PC-3 (cell line): ENCODE results near the gene SPSB4. TPM values are rescaled to one million over a fixed set of nuclear protein-coding genes. Genes with fewer than 3 reads are reported as not detected.

Experiments
- ATAC-seq: fragments of 200-7000 bp; cut with Tn5 transposase; 2 replicates; pipeline ENCODE4 v1.9.1; 2020; ENCODE audit warnings: mild to moderate bottlenecking, moderate library complexity
- BruUV-seq: library from RNA; stranded (reverse); fragments of 400-500 nt; replicated peaks from 2 replicates; lab custom pipeline; 2021; lab: Mats Ljungman, UMichigan
- CTCF ChIA-PET: fragments of 300-600 bp; sonication (Branson Sonifier 250); formaldehyde crosslinking; loops from one replicate; lab custom pipeline; 2022; ENCODE audit warnings: antibody characterized with exemption; lab: Charles Lee
- POLR2A ChIA-PET: fragments of 300-600 bp; sonication (Branson Sonifier 250); formaldehyde crosslinking; loops from one replicate; lab custom pipeline; 2022; ENCODE audit warnings: antibody characterized with exemption; ENCODE audit not compliant: unreplicated experiment; lab: Charles Lee
- DNase-seq: peaks from one replicate; pipeline ENCODE4 v3.0.0-alpha.2; 2015
- H2AFZ ChIP-seq: fragments of 300-600 bp; sonication (generic); 2 replicates; pipeline ENCODE4 v1.6.0; 2016; ENCODE audit warnings: antibody characterized with exemption, low read length
- H3F3A ChIP-seq: fragments of 300-600 bp; sonication (generic); one replicate; pipeline ENCODE4 v1.6.0; 2017; ENCODE audit warnings: antibody characterized with exemption, low read length, control low read depth, mild to moderate bottlenecking; ENCODE audit not compliant: unreplicated experiment
- H3K27ac ChIP-seq: fragments of 300-600 bp; sonication (generic); 2 replicates; pipeline ENCODE4 v1.5.1; 2016; ENCODE audit warnings: mild to moderate bottlenecking, low read length
- H3K27me3 ChIP-seq: fragments of 300-600 bp; sonication (generic); 2 replicates; pipeline ENCODE4 v1.6.1; 2016; ENCODE audit warnings: low read length, mixed read lengths
- H3K36me3 ChIP-seq: fragments of 300-600 bp; sonication (generic); 2 replicates; pipeline ENCODE4 v1.6.1; 2016; ENCODE audit warnings: low read depth, mixed run types, low read length, mixed read lengths
- H3K4me1 ChIP-seq: fragments of 300-600 bp; sonication (generic); 2 replicates; pipeline ENCODE4 v1.5.1; 2016; ENCODE audit warnings: low read length; ENCODE audit not compliant: insufficient read depth
- H3K4me2 ChIP-seq: fragments of 300-600 bp; sonication (generic); 2 replicates; pipeline ENCODE4 v1.6.0; 2016; ENCODE audit warnings: low read length
- H3K4me3 ChIP-seq: fragments of 300-600 bp; sonication (generic); 2 replicates; pipeline ENCODE4 v1.5.1; 2016; ENCODE audit warnings: mild to moderate bottlenecking, low read length, mixed read lengths
- H3K79me2 ChIP-seq: fragments of 300-600 bp; sonication (generic); 2 replicates; pipeline ENCODE4 v1.6.1; 2017; ENCODE audit warnings: low read length, mixed read lengths
- H3K9ac ChIP-seq: fragments of 300-600 bp; sonication (generic); 2 replicates; pipeline ENCODE4 v1.6.0; 2016; ENCODE audit warnings: mild to moderate bottlenecking, low read length
- H3K9me2 ChIP-seq: fragments of 300-600 bp; sonication (generic); replicated peaks from 2 replicates; pipeline ENCODE4 v1.6.1; 2016; ENCODE audit warnings: mixed run types, low read length, mixed read lengths
- H3K9me3 ChIP-seq: fragments of 300-600 bp; sonication (generic); 2 replicates; pipeline ENCODE4 v1.6.1; 2016; ENCODE audit warnings: low read length, mixed read lengths
- H4K20me1 ChIP-seq: fragments of 300-600 bp; sonication (generic); 2 replicates; pipeline ENCODE4 v1.6.1; 2016; ENCODE audit warnings: low read length, mixed read lengths
- EZH2 ChIP-seq: fragments of 300-600 bp; sonication (generic); IDR thresholded peaks from one replicate; pipeline ENCODE4 v1.6.1; 2017; ENCODE audit warnings: antibody characterized with exemption, mild to moderate bottlenecking, low read length; ENCODE audit not compliant: unreplicated experiment
- EZH2phosphoT487 ChIP-seq: fragments of 300-600 bp; sonication (generic); IDR thresholded peaks from 2 replicates; pipeline ENCODE4 v1.6.1; 2018; ENCODE audit warnings: mild to moderate bottlenecking, antibody characterized with exemption, low read length, borderline replicate concordance
- intact Hi-C: fragments of 100-400 bp; cut with micrococcal nuclease; formaldehyde crosslinking; loops from 2 replicates; pipeline ENCODE4 v1.9.0; 2023
- total RNA-seq: library from RNA; depleted of rRNA; stranded (reverse); fragments of >200 nt; gene quantifications from 2 replicates; pipeline ENCODE4 v1.2.3, GENCODE V29; 2014; rRNA removed
- TF ChIP-seq, protein P1 (sequence below): fragments of 300-600 bp; sonication (generic); conservative IDR thresholded peaks from 2 replicates; pipeline ENCODE4 v1.5.1; 2017; ENCODE audit warnings: antibody characterized with exemption, low read depth, mild to moderate bottlenecking, low read length

SPSB4 gene
- total RNA-seq, 1 experiment from 2014 or later: not detected

DNA sequence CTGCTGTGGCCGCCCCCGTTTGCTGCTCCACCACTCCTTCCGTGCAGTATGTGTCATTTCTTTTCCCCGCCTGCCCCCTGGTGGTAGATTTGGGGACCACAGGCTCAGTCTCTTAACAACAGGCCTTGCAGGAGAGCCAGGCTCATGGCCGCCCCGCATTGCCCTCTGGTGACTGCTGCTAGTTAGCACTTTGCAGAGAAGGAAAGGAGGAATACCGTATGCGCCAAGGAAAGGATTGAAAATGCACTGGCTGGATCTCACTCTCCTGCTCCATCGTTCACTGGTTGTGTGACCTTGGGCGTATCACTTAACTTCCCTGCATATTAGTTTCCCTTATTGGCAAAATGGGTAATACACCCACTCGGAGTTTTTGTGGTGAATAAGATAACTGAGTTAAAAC is 141.2 kb downstream of the SPSB4 start:
- Histone ChIP-seq H3K79me2 (no peaks in the 10 kb centered on the region), H3K4me2 (no peak overlapping the region)

DNA sequence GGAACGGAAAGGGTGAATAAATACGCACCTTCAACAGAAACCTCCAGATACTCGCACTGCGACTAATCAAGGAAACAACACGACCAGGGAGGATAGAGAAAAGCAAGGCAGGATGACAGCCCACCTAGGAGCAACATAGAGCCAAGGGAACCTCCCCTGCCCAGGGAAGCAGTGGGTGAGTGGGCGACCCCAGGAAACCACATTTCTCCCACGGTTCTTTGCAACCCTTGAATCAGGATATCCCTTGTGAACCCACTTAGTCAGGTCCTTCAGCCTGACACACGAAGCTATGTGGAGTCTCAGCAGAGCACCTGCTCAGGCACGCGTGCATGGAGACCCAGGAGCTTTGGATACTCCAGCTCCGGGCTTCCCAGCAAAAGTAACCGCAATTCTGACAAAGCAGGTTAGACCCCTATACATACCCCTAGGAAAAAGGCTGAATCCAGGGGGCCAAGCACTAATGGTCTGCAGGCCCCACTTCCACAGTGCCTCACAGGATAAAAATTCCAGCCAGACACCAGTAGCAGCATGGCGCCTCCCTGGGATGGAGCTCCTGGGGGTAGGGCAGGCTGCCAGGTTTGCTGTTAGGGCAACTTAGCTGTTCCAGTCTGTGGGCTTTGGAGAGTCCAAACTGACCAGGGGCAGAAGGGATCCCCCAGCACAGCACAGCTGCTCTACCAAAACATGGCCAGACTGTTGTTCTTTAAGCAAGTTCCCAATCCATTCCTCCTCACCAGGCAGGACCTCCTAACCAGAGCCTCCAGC is 142.1 kb downstream of the SPSB4 start:
- intact Hi-C loops: loop anchor here (2.0 kb wide), 1 partner anchor 86 kb away; no protein-coding TSS in a partner anchor
- DNase-seq: no peak
- H3F3A ChIP-seq: no peaks in the 10 kb centered on the region
- H3K36me3 ChIP-seq: no peaks in the 10 kb centered on the region; the same call in 1 of the 2 replicates
- H4K20me1 ChIP-seq: no peaks in the 10 kb centered on the region
- peaks cover 38% of the 10 kb centered on the region for H3K27me3 ChIP-seq
- ChIA-PET CTCF (no interaction called here), POLR2A (no interaction called here)
- H3K4me1 ChIP-seq: no peaks in the 10 kb centered on the region
- no TSS peak for BruUV-seq
- no peak overlapping the region for H3K4me2 ChIP-seq
- H3K9me2 ChIP-seq: no peaks in the 10 kb centered on the region
- no peak overlapping the region for H3K9ac ChIP-seq
- H3K79me2 ChIP-seq: no peaks in the 10 kb centered on the region
- no peak overlapping the region for H3K27ac ChIP-seq
- TF ChIP-seq, protein P1, sequence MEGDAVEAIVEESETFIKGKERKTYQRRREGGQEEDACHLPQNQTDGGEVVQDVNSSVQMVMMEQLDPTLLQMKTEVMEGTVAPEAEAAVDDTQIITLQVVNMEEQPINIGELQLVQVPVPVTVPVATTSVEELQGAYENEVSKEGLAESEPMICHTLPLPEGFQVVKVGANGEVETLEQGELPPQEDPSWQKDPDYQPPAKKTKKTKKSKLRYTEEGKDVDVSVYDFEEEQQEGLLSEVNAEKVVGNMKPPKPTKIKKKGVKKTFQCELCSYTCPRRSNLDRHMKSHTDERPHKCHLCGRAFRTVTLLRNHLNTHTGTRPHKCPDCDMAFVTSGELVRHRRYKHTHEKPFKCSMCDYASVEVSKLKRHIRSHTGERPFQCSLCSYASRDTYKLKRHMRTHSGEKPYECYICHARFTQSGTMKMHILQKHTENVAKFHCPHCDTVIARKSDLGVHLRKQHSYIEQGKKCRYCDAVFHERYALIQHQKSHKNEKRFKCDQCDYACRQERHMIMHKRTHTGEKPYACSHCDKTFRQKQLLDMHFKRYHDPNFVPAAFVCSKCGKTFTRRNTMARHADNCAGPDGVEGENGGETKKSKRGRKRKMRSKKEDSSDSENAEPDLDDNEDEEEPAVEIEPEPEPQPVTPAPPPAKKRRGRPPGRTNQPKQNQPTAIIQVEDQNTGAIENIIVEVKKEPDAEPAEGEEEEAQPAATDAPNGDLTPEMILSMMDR: no peak
- no peak for TF ChIP-seq EZH2
- no peak for TF ChIP-seq EZH2phosphoT487
- no peaks in the 10 kb centered on the region for H3K9me3 ChIP-seq
- no peak overlapping the region for H3K4me3 ChIP-seq
- no peak overlapping the region for H2AFZ ChIP-seq
- ATAC-seq: no peak

More for the DNA sequence above, 141.2 kb downstream of the SPSB4 start:
- TF ChIP-seq EZH2: no peak
- TF ChIP-seq, protein P1: peak; percentile 92
- TF ChIP-seq EZH2phosphoT487: no peak
- Histone ChIP-seq H3K27me3 (peaks cover 39% of the 10 kb centered on the region), H3K9me2 (no peaks in the 10 kb centered on the region), H4K20me1 (no peaks in the 10 kb centered on the region), H2AFZ (no peak overlapping the region), H3K36me3 (no peaks in the 10 kb centered on the region; the same call in 1 of the 2 replicates), H3F3A (no peaks in the 10 kb centered on the region), H3K9me3 (no peaks in the 10 kb centered on the region), H3K4me3 (no peak overlapping the region), H3K9ac (no peak overlapping the region), H3K27ac (no peak overlapping the region), H3K4me1 (no peaks in the 10 kb centered on the region)
- ChIA-PET POLR2A (no interaction called here), CTCF (no interaction called here)
- no TSS peak for BruUV-seq
- intact Hi-C loops: loop anchor here (1.0 to 2.0 kb wide), 3 partner anchors 86 to 294 kb away; no protein-coding TSS in a partner anchor
- ATAC-seq (peak; percentile 99), DNase-seq (peak; percentile 94)

Other genes starting within 250 kb of the SPSB4 start
- 41.7 and 57.3 TPM in 2 replicates for gene SLC25A36, start 109.5 kb upstream of the SPSB4 start, total RNA-seq
- 6.2 and 16.6 TPM in 2 replicates for gene PXYLP1, start 180.5 kb downstream of the SPSB4 start, total RNA-seq